A673 (cell line): ENCODE measurements around the gene CCDC86.

Experiments used
- EZH2 ChIP-seq: fragments of 200-600 bp; sonication (generic); IDR thresholded peaks from 2 replicates; pipeline ENCODE4 v1.6.1; 2017; ENCODE audit warnings: borderline replicate concordance, low read depth, mild to moderate bottlenecking, mixed read lengths, antibody characterized with exemption, low read length; ENCODE audit not compliant: poor library complexity, severe bottlenecking
- TF ChIP-seq, protein P1 (sequence below): fragments of 300-800, 200-600 bp; sonication (generic); conservative IDR thresholded peaks from 2 replicates; pipeline ENCODE4 v1.5.1; 2017; ENCODE audit warnings: low read depth, mild to moderate bottlenecking, antibody characterized with exemption, low read length, moderate library complexity, mixed read lengths

DNA sequence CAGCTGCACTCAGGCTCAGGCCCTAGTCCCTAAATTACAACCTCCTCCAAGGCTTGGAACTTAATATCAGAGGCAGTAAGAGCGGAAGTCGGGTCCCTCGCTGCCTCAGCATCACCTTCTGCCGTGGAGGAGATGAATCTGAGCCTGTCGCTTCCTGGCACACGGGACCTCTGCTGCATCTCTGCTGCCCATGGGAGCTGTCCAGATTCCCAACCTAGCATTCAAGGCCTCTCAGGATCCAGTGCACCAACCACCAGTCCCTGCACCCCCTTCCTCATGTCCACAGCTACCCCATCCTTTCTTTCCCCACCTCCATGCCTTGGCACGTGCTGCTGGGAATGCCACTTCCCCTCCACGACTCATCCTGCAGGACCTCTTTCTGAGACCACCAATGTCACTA, 16.3 kb downstream of the CCDC86 start:
- TF ChIP-seq, protein P1, sequence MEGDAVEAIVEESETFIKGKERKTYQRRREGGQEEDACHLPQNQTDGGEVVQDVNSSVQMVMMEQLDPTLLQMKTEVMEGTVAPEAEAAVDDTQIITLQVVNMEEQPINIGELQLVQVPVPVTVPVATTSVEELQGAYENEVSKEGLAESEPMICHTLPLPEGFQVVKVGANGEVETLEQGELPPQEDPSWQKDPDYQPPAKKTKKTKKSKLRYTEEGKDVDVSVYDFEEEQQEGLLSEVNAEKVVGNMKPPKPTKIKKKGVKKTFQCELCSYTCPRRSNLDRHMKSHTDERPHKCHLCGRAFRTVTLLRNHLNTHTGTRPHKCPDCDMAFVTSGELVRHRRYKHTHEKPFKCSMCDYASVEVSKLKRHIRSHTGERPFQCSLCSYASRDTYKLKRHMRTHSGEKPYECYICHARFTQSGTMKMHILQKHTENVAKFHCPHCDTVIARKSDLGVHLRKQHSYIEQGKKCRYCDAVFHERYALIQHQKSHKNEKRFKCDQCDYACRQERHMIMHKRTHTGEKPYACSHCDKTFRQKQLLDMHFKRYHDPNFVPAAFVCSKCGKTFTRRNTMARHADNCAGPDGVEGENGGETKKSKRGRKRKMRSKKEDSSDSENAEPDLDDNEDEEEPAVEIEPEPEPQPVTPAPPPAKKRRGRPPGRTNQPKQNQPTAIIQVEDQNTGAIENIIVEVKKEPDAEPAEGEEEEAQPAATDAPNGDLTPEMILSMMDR: no peak
- TF ChIP-seq EZH2: no peak
